Measurements from ENCODE around the gene TTC3.

DNA sequence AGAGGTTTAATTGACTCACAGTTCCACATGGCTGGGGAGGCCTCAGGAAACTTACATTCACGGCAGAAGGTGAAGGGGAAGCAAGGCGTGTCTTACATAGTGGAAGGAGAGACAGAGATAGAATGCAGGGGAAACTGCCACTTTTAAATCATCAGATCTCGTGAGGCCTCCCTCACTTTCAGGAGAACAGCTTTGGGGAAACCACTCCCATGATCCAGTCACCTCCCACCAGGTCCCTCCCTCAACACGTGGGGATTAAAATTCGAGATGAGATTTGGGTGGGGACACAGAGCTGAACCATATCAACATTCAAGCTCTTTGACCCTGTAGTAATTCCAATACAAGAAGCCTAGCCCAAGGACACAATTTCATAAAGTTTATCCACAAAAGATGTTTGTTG is 13.9 kb upstream of the TTC3 start:
- TF ChIP-seq, protein P1, sequence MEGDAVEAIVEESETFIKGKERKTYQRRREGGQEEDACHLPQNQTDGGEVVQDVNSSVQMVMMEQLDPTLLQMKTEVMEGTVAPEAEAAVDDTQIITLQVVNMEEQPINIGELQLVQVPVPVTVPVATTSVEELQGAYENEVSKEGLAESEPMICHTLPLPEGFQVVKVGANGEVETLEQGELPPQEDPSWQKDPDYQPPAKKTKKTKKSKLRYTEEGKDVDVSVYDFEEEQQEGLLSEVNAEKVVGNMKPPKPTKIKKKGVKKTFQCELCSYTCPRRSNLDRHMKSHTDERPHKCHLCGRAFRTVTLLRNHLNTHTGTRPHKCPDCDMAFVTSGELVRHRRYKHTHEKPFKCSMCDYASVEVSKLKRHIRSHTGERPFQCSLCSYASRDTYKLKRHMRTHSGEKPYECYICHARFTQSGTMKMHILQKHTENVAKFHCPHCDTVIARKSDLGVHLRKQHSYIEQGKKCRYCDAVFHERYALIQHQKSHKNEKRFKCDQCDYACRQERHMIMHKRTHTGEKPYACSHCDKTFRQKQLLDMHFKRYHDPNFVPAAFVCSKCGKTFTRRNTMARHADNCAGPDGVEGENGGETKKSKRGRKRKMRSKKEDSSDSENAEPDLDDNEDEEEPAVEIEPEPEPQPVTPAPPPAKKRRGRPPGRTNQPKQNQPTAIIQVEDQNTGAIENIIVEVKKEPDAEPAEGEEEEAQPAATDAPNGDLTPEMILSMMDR (IDR thresholded peaks at IDR 0.05): no peak
- no peak for TF ChIP-seq EZH2 (IDR thresholded peaks at IDR 0.05; ENCODE audit: borderline replicate concordance, insufficient read depth, low read depth, low read length, poor library complexity, severe bottlenecking)

Measured in B cell (primary cell).